Lower leg skin (tissue), 4 donors: ENCODE measurements around the gene MANEA. TPM values are rescaled to one million over a fixed set of nuclear protein-coding genes. Genes with fewer than 3 reads are reported as not detected.
A peak's percentile ranks its signal among the peaks of the same experiment; 100 is the strongest.
"Not testable (repeated sequence)": the region's sequence is repeated elsewhere in the genome, so short reads cannot be mapped to it uniquely, and the experiment has no call there.

Experiments
- DNase-seq, 2 donors: peaks; one replicate each; pipeline ENCODE4 v3.0.0-alpha.2; 2019; ENCODE audit warnings: low spot score in 2 of 2
- H3K4me3 ChIP-seq: fragments of 200-600 bp; sonication (generic); 2 replicates; pipeline ENCODE4 v1.5.1; 2017; ENCODE audit warnings: mild to moderate bottlenecking, low read depth; ENCODE audit not compliant: poor library complexity, severe bottlenecking
- CTCF ChIP-seq, 3 donors: fragments of 450-650 bp; IDR thresholded peaks; one replicate each; pipeline ENCODE4 v1.5.1; 2016; ENCODE audit warnings: antibody characterized with exemption in 3 of 3, mild to moderate bottlenecking in 3 of 3, moderate library complexity in 2 of 3
- POLR2A ChIP-seq, 2 donors: fragments of 450-650 bp; IDR thresholded peaks; one replicate each; pipeline ENCODE4 v1.6.1; 2016 to 2017; ENCODE audit warnings: antibody characterized with exemption in 2 of 2, mild to moderate bottlenecking in 1 of 2, moderate library complexity in 1 of 2
- WGBS, 2 donors: methylation state at CpG; one replicate each; pipeline ENCODE4 v1.1.5; 2018; 5-methylcytosine and 5-hydroxymethylcytosine counted together
- intact Hi-C: fragments of 100-400 bp; cut with DNase I; formaldehyde crosslinking; loops from one replicate; pipeline ENCODE4 v1.15.0; 2023; ENCODE audit warnings: low total_unique reads
- total RNA-seq, 4 donors: library from RNA; depleted of rRNA; stranded (reverse); fragments of >200 nt; gene quantifications; one replicate each; pipeline ENCODE4 v1.1.0, GENCODE V29; 2016

Gene MANEA
- total RNA-seq, 4 donors from 2014 or later = 4.9 to 9.3 (median 6.5) TPM

GRCh38 chr6:95576218-95576997 is 927 bp upstream of the MANEA start:
- TF ChIP-seq POLR2A (IDR thresholded peaks at IDR 0.05) = no peak
- no peak for TF ChIP-seq CTCF (IDR thresholded peaks at IDR 0.05)
- no peak for DNase-seq
- peak overlapping the region; percentile 58 for H3K4me3 ChIP-seq
- intact Hi-C loops = no loop called here
- WGBS, 2 donors = 0 to 3% methylated on average over 5 of the region's 5 CpGs

DNA sequence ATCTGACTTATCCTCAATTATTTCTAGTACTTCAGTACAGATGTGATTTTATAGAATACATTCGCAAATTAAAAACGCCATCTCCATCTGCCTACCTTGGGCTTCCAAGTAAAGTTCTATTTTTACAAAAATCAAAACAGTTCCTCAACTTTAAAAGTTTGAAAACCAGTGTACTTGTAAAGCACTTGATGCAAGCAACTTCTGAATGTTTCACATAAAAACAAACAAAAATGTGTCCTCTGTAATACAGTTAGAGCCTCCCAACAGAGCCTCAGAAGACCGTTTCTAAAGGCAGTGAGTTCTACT is 384 bp upstream of the MANEA start:
- WGBS, 2 donors = 0% methylated on average over 3 of the region's 3 CpGs
- intact Hi-C loops = no loop called here
- peak overlapping the region; percentile 58 for H3K4me3 ChIP-seq
- TF ChIP-seq CTCF (IDR thresholded peaks at IDR 0.05) = no peak
- no peak for TF ChIP-seq POLR2A (IDR thresholded peaks at IDR 0.05)
- no peak for DNase-seq

- TF ChIP-seq POLR2A (IDR thresholded peaks at IDR 0.05) (no peak), CTCF (IDR thresholded peaks at IDR 0.05) (no peak)
- intact Hi-C loops = no loop called here
- H3K4me3 ChIP-seq = peak overlapping the region; percentile 58
- no peak for DNase-seq
- 2 to 3% methylated on average over 10 of the region's 10 CpGs for whole genome bisulfite sequencing, 2 donors
Measured at GRCh38 chr6:95578106-95578410, 723 bp downstream of the MANEA start.

GRCh38 chr6:95581073-95581472 is 3.7 kb downstream of the MANEA start:
- no peak overlapping the region for H3K4me3 ChIP-seq
- intact Hi-C loops = no loop called here
- no peak for DNase-seq
- TF ChIP-seq POLR2A (IDR thresholded peaks at IDR 0.05) (no peak), CTCF (IDR thresholded peaks at IDR 0.05) (no peak)

- DNase-seq, intact Hi-C loops, H3K4me3 ChIP-seq: not testable (repeated sequence)
- WGBS, 2 donors = 96 to 97% methylated on average over 9 of the region's 9 CpGs
Measured at GRCh38 chr6:95584226-95584625, 6.9 kb downstream of the MANEA start.

DNA sequence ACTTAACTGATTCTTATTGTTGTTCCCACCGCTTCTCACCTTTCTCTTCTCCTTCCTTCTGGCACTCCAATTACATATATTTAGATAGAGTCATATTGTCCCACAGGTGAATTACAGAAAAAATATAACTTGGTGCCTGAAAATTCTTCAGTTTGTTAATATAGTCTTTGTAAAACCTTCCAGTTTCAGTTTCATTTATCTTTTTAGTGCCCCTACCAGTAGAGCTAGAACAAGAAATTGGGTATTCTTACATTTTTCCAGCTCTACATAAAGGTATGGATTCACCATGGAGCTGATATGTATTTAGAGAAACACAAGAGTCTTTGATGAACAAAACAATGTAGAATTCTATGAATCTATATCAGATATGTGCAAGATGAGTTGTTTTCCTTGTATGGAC is 10.7 kb downstream of the MANEA start:
- DNase-seq = no peak
- no peak for TF ChIP-seq POLR2A (IDR thresholded peaks at IDR 0.05)
- TF ChIP-seq CTCF (IDR thresholded peaks at IDR 0.05) = no peak
- WGBS, 2 donors = 95 to 98% methylated on average over 1 of the region's 1 CpG
- H3K4me3 ChIP-seq = no peak overlapping the region
- intact Hi-C loops = no loop called here
